NCI-H1694 treated with DMSO at 0.1 percent for 48 hours (cell line): Measurements from ENCODE around the gene EIPR1.
A peak's percentile ranks its signal among the peaks of the same experiment; 100 is the strongest.

Experiments used
- DNase-seq: peaks from one replicate; lab custom pipeline; 2025; lab: John Stamatoyannopoulos, UW

EIPR1 gene

GRCh38 chr2:3303583-3304406 lies 73.8 kb downstream of the EIPR1 start:
- peak; percentile 88 for DNase-seq

DNA sequence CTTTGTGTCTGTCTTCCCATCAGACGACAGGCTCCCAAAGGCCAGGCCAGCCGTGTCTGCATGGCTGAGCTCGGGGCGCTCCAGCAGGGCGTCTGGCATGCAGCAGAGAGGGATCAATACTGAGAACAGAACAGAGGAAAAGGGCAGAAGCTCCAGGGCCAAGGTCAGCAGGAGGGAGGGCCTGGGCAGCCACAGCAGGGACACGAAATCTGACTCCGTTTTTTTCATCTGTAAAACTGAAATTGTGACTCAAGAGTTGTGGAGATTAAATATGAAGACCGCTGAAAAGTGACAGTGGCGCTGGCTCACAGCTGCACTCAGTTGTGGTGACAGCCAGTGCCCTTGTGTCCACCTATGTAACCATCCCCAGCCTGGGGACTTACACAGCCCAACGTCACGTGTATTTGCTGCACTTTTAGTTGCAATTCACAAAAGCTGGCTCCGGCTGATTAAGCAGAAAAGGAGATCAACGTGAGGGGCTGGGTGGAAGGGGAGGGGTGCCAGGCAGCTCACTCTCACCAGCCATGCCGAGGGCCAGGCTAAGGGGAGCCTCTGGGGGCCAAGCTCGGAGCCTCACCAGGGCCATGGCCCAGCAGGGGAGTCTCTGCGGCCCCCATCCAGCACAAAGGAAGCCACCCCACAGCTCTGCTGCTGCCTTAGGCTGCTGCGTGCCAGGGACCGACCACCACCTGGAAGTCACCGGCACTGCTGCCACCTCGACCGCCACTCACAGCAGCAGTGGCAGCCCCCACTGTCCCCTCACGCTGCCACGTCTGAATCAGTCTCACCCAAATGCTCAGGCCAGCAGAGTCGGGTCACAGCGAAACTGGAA lies 74.7 kb downstream of the EIPR1 start:
- DNase-seq = no peak

DNA sequence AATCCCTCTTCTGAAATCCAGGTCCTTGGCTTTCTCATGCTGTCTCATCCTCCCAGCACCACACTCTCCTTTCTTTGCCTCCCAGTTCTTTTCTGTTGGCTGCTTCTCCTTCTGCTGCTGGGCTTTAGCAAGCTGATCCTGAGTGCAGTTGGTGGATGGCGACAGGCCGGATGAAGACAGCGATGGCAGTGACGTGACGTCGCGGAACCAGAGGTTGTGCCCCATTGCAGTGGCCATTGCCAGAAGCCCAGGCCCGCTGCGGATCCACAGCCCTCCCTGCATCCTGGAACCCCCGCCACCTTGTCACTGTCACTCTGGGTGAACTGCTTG lies 75.2 kb downstream of the EIPR1 start:
- no peak for DNase-seq

DNA sequence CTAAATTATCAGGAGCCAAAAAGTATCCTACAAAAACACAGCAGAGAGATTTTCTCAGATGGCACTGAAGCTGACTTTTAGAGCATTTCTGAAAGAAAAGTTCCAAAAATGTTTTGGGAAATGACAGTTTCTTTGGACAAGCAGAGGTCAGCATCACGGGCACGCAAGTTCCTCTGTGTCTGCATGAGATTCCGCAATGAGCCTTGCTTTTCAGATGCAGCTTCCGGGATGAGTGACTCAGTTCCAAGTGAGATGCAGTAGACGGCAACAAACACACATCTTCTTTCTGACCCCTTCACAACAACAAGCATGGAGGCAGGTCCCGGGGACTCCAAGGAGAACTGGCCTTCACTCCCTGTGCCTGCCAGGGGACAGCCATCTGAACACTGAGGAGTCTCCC lies 76.6 kb downstream of the EIPR1 start:
- DNase-seq = no peak

DNA sequence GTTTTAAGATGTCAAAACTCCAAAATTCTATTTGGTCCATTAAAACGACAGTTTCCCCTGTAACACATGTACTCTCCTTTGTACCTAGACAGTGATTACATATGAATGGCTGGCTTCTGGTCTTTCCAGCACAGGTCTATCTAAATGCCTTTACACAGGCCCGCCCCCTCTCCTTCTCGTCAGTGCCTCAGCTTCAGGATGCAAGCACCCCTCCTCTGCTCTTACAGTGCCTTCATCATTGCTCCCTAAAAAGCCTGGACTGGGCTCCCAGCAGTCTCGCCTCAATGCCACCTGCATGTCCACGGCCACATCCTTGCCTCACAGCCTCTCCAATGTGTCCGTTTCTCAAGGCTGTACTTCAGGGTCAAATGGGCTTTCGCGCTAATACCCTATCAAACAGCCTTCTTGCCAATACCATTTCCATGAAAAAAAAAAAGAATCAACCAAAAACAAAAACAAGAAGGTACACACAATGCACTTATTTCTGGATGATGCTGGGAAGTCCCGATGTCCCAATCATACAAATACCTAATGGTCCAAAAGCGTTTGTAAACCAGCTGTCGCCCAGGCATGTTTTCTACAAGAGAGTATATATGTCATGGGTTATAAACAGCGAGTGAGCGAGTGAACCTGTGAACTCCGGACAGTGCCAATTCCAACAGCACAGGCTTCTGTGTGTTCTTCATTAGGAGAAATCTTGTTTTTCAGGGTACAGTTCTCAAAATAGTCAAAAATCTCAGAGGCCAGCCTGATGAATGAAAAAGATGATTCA lies 77.2 kb downstream of the EIPR1 start:
- peak; percentile 47 for DNase-seq

DNA sequence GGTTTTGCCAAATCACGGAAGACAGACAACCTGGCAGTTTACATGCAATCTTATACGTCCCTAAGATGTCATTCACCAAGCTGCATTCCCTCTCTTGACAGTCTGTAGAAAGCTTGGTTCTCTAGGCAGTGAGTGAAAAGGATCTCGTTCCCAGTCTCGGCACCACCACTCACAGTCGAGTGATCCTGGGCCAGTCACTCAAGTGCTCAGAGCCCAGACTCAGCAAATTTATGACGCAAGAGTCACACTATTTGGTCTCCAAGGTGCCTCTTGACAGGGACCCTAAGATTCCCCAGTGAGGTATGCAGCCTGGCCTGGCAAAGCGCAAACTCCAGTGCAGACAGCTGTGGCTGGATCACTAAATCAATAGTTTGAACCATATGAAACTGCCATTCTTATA lies 77.9 kb downstream of the EIPR1 start:
- DNase-seq = no peak

DNA sequence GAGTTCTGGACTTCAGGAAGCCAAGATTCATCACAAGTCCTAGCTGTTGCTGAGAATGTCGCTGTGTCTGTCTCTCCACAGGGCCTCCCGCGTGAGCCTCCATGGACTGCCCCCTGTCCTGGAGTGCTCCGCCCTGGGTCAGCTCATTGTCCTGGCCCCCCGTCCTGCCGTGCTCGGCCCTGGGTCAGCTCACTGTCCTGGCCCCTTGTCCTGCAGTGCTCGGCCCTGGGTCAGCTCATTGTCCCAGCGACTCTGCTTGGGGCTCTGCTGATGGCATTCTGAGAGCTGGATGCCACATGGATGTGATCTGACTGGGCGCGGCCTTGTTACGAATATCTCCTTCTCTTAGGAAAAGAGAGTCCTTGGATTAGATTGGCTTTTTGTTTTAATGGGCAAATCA lies 78.5 kb downstream of the EIPR1 start:
- DNase-seq = no peak

DNA sequence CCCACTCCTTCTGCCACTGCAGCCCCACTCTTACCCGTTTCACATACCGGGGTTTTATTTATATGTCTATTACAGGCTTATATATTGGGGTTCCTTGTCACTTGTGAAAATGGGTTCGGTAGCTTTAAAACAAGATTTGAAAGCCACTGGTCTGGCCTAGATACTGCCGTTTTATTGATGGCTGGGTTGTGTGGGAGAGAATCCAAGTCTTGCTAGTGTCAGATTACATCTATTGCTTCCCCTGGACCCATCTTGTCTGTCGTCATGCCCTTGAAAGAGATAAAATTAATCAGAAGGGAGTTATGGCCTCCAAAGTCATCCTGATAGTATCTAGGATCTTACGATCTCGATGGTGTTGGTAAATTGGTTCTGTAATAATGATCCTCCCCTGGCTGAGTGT lies 79.4 kb downstream of the EIPR1 start:
- no peak for DNase-seq

DNA sequence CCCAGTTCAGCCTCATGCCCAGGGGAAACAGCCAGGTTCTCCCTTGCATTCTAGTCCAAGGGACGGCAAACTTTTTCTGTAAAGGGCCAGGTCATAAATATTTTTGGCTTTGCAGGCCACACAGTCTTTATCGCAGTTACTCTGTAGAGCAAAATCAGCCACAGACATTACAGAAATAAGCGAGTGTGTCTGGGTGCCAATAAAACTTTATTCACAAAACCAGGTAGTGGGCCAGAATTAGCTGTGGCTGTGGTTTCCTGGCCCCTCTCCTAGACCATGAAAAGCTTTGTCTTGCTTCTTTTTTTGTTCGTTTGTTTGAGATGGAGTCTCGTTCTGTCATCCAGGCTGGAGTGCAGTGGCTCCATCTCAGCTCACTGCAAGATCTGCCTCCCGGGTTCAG lies 80.1 kb downstream of the EIPR1 start:
- no peak for DNase-seq

GRCh38 chr2:3296182-3296972 lies 81.2 kb downstream of the EIPR1 start:
- no peak for DNase-seq

DNA sequence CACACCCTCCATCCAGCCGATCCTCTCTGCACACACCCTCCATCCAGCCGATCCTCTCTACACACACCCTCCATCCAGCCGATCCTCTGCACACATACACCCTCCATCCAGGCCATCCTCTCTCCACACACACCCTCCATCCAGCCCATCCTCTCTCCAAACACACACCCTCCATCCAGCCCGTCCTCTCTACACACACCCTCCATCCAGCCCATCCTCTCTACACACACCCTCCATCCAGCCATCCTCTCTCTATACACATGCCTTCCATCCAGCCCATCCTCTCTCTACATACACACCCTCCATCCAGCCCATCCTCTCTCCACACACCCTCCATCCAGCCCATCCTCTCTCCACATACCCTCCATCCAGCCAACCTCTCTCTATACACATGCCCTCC lies 83.1 kb downstream of the EIPR1 start:
- DNase-seq = no peak

GRCh38 chr2:3294069-3294468 lies 83.5 kb downstream of the EIPR1 start:
- no peak for DNase-seq

- no peak for DNase-seq
These were observed 84.4 kb downstream of the EIPR1 start for GRCh38 chr2:3293221-3293620.

DNA sequence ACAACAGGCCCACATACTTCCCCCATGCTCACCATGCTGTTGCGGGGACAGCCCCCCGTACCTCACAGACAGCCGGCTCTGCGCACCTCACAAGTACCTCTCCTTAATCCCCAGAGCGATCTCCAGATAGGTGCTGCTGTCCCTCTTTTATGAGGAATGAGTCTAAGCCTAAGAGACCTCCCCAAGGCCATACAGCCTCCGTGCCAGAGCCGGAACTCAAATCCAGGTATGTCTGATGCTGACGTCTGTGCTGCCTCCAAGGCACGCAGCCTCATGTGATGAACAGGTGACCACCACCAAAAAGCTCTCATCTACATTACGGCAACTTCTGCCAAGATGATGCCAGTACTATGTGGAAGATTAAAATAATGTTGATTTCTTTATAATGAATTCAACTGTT lies 85.2 kb downstream of the EIPR1 start:
- no peak for DNase-seq

GRCh38 chr2:3291750-3292149 lies 85.9 kb downstream of the EIPR1 start:
- no peak for DNase-seq

DNA sequence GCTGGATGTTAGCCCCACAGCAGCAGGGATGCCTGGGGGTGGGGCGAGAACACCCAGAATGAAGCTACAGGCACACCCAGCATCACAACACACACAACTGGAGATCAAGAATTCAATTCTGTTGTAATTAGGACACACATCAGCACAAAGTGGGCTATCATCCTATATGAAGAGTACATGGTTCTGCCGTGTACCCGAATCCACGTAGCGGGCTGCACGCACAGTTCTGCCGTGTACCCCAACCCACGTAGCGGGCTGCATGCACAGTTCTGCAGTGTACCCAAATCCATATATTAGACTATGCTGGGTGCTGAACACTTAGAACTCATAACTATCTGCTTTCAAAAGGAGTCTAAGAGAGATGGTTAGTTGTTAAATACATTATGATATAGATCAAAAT lies 86.5 kb downstream of the EIPR1 start:
- DNase-seq = no peak

DNA sequence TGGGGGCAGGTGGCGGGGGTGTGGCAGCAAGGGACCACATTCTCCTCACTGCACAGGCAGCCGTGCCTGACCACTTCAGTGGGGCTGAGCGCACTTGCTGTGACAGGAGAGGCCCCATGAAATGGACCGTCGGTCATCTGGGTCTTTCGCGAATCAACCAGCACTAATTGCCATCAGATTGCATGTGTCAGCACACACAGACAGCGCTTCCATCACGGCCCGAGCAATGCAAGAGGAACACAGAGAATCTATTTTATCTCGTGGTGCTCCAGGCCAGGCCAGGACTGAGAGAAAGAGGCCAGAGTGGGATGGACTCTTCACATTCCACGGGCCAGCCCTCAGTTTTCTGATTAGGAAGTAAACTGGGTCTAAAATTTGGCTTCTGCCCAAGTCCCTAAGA lies 87.0 kb downstream of the EIPR1 start:
- DNase-seq = no peak

DNA sequence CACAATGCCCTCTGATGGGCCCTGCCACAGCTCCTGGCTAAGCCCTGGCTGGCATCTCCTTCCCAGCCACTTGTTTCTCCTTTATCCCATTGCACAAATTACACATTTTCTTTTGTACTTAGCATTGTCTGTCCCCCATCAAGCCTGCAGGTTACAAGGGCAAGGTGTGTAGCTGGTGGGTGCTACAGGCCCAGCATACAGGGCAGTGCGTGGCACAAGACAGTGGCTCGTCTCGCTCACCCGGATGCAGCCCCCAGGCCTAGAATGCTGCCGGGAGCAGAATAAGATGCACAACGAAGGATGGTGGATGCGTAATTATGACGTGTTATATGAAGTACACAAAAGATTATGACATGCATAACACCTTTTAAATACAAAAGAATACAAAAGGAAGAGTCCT lies 87.6 kb downstream of the EIPR1 start:
- DNase-seq = no peak

DNA sequence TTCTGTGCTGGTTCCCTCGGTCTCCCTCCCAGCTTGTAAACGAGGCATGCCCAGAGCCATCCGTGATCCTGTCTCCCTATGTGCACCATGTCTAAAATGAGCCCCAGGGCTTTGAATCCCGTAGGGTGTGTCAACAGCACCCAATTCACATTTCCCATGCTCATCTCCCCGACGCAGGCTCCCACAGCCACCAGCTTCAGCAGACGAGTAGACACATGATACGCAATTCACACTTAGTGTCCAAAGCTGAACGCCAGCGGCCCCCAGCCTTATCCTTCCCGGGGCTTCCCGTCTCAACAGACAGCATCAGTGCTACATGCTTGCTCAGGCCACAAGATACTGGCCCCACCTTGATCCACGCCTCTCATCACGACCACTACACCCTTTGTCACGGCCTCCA lies 88.1 kb downstream of the EIPR1 start:
- no peak for DNase-seq

- DNase-seq = no peak
These were observed 88.5 kb downstream of the EIPR1 start for GRCh38 chr2:3289171-3289515.

DNA sequence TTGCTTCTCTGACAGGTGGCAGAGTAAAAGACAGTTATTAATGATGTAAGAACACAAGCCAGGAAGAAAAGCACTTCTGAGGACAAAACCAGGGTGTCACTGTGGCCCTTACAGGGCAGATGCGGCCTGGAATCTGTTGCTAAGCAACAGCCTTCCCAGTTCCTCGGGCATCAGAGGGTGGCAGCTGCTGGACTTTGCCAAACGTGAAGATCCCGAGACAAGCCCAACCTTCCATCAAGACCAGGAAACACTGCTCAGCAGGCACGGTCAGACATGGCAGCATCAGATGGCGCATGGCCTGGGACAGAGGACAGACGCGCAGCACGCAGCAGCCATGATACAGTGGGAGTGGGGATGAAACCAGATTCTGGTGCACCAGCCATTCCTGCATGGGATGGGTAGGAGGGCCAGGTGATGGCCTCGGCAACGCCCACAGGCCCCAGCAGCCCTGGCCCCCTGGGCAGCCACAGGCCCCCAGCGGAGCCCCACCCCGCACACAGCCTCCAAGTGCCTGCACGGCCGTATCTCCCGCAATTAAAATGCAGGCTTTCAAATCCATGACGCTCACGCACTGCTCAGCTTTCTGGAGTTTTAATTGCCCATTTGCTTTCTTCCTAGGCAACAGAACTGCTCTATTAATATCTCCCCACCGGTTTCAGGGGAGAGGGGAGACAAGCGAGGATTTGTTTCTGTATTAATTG lies 89.0 kb downstream of the EIPR1 start:
- no peak for DNase-seq

- no peak for DNase-seq
These were observed 89.7 kb downstream of the EIPR1 start for GRCh38 chr2:3287896-3288295.
